KOPT-K1 (cell line): ENCODE data around the gene PUS1.
A peak's percentile ranks its signal among the peaks of the same experiment; 100 is the strongest.
"Not testable (repeated sequence)": the region's sequence is repeated elsewhere in the genome, so short reads cannot be mapped to it uniquely, and the experiment has no call there.

Source experiments
- H3K27ac ChIP-seq: fragments of 200-600 bp; sonication (generic); 2 replicates; pipeline ENCODE4 v1.5.1; 2016; ENCODE audit warnings: antibody characterized with exemption, mild to moderate bottlenecking, low read depth, low read length; ENCODE audit not compliant: poor library complexity, severe bottlenecking
- H3K36me3 ChIP-seq: fragments of 200-600 bp; sonication (generic); 2 replicates; pipeline ENCODE4 v1.5.1; 2017; ENCODE audit warnings: antibody characterized with exemption, mild to moderate bottlenecking, low read length, moderate library complexity; ENCODE audit not compliant: insufficient read depth
- H3K9me3 ChIP-seq: fragments of 200-600 bp; sonication (generic); 2 replicates; pipeline ENCODE4 v1.5.1; 2017; ENCODE audit warnings: antibody characterized with exemption, low read length, mild to moderate bottlenecking; ENCODE audit not compliant: insufficient read depth, poor library complexity, severe bottlenecking

PUS1 gene

GRCh38 chr12:131950182-131950913, 21.3 kb downstream of the PUS1 start:
- peak overlapping the region; percentile 93 for H3K27ac ChIP-seq
- H3K36me3 ChIP-seq: no peaks in the 10 kb centered on the region
- no peaks in the 10 kb centered on the region for H3K9me3 ChIP-seq

DNA sequence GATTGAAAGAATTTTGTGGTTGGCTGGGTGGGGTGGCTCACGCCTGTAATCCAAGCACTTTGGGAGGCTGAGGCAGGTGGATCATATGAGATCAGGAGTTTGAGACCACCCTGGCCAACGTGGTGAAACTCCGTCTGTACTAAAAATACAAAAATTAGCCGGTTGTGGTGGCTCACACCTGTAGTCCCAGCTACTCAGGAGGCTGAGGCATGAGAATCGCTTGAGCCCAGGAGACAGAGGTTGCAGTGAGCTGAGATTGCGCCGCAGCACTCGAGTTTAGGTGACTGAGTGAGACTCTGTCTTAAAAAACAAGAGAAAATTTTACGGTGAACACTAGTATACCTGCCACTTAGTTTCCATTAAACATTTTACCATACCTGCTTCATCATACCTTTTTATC, 24.7 kb downstream of the PUS1 start:
- H3K36me3 ChIP-seq, H3K27ac ChIP-seq, H3K9me3 ChIP-seq: not testable (repeated sequence)

- not testable (repeated sequence) for H3K27ac ChIP-seq, H3K9me3 ChIP-seq, H3K36me3 ChIP-seq
These were observed 25.4 kb downstream of the PUS1 start for GRCh38 chr12:131954460-131954859.

GRCh38 chr12:131959116-131959515, 30.0 kb downstream of the PUS1 start:
- Histone ChIP-seq H3K9me3 (no peaks in the 10 kb centered on the region), H3K27ac (no peak overlapping the region), H3K36me3 (peaks cover 31% of the 10 kb centered on the region)

GRCh38 chr12:131959641-131960589, 30.8 kb downstream of the PUS1 start:
- Histone ChIP-seq H3K9me3 (no peaks in the 10 kb centered on the region), H3K27ac (no peak overlapping the region), H3K36me3 (peaks cover 38% of the 10 kb centered on the region)

DNA sequence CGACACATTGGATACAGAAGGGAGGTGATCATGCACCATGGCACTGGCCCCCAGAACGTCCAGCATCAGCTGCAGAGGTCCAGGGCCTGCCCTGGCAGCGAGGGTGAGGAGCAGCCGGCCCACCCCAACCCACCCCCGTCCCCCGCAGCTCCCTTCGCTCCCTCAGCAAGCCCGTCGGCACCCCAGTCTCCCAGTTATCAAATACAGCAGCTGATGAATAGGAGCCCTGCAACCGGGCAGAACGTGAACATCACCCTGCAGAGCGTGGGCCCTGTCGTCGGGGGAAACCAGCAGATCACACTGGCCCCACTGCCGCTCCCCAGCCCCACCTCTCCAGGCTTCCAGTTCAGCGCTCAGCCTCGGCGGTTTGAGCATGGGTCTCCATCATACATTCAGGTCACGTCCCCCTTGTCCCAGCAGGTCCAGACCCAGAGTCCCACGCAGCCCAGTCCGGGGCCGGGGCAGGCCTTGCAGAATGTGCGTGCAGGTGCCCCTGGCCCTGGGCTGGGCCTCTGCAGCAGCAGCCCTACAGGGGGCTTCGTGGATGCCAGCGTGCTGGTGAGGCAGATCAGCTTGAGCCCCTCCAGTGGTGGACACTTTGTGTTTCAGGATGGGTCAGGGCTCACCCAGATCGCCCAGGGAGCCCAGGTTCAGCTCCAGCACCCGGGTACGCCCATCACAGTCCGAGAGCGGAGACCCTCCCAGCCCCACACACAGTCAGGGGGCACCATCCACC, 31.7 kb downstream of the PUS1 start:
- H3K36me3 ChIP-seq: peaks cover 46% of the 10 kb centered on the region
- H3K9me3 ChIP-seq, H3K27ac ChIP-seq: not testable (repeated sequence)

GRCh38 chr12:131961328-131961727, 32.3 kb downstream of the PUS1 start:
- H3K27ac ChIP-seq, H3K9me3 ChIP-seq: not testable (repeated sequence)
- H3K36me3 ChIP-seq: peaks cover 47% of the 10 kb centered on the region

DNA sequence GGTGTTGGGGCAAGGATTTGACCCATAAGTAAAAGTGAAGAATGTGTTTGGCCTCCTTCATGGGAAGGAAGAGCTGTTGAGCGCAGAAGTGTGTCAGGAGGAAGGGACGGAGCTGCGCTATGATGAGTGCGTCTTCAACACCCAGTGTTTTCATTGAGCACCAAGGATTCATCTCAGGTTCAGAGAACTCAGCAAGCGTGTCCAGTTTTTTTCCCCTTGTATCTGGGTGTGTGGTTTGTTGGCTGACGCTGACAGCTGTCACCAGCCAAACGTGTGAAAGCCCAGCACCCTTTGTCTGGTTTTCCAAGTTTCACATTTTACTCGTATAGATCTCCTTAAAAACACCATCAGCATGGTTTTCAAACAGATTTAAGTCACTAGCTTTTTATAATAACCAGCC, 33.0 kb downstream of the PUS1 start:
- no peaks in the 10 kb centered on the region for H3K9me3 ChIP-seq
- peaks cover 47% of the 10 kb centered on the region for H3K36me3 ChIP-seq
- no peak overlapping the region for H3K27ac ChIP-seq

GRCh38 chr12:131963381-131963780, 34.3 kb downstream of the PUS1 start:
- H3K27ac ChIP-seq: no peak overlapping the region
- peaks cover 47% of the 10 kb centered on the region for H3K36me3 ChIP-seq
- no peaks in the 10 kb centered on the region for H3K9me3 ChIP-seq

- H3K9me3 ChIP-seq: no peaks in the 10 kb centered on the region
- no peak overlapping the region for H3K27ac ChIP-seq
- peaks cover 53% of the 10 kb centered on the region for H3K36me3 ChIP-seq
These were observed 36.0 kb downstream of the PUS1 start for GRCh38 chr12:131965073-131965472.

- peaks cover 41% of the 10 kb centered on the region for H3K36me3 ChIP-seq
- H3K9me3 ChIP-seq: no peaks in the 10 kb centered on the region
- H3K27ac ChIP-seq: no peak overlapping the region
These were observed 42.1 kb downstream of the PUS1 start for GRCh38 chr12:131971226-131971625.

- Histone ChIP-seq H3K27ac (no peak overlapping the region), H3K36me3 (peaks cover 55% of the 10 kb centered on the region), H3K9me3 (no peaks in the 10 kb centered on the region)
These were observed 46.2 kb downstream of the PUS1 start for GRCh38 chr12:131975228-131975627.

DNA sequence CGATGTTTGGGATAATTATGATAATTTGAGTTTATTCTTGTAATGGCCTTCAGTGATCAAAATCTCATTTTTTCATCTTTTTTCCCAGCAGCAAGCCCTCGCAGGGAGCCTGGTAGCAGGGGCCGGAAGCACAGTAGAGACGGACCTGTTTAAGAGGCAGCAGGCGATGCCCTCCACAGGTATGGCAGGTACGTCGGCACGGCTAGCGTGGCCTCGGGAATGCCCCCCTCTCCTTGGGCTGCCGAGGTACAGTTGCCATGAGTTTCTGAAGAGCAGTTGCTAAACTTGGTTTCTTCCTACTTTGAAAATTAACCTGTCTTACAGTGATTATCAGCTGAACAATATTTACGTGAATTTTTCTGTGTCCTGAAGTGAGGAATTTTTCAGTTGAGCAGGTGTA, 50.5 kb downstream of the PUS1 start:
- H3K36me3 ChIP-seq: peaks cover 74% of the 10 kb centered on the region
- H3K9me3 ChIP-seq: no peaks in the 10 kb centered on the region
- H3K27ac ChIP-seq: no peak overlapping the region

GRCh38 chr12:131980263-131980662, 51.2 kb downstream of the PUS1 start:
- Histone ChIP-seq H3K36me3 (peaks cover 74% of the 10 kb centered on the region), H3K27ac (no peak overlapping the region), H3K9me3 (no peaks in the 10 kb centered on the region)

GRCh38 chr12:131981388-131981787, 52.3 kb downstream of the PUS1 start:
- Histone ChIP-seq H3K36me3 (peaks cover 82% of the 10 kb centered on the region), H3K9me3 (no peaks in the 10 kb centered on the region), H3K27ac (no peak overlapping the region)
